ENCODE data around the gene GAS6.
"Not testable (repeated sequence)": the region's sequence is repeated elsewhere in the genome, so short reads cannot be mapped to it uniquely, and the experiment has no call there.

GRCh38 chr13:113834006-113834405, 29.9 kb downstream of the GAS6 start:
- TF ChIP-seq CTCF (IDR thresholded peaks at IDR 0.05; ENCODE audit: poor library complexity, severe bottlenecking); REST (IDR thresholded peaks at IDR 0.05; ENCODE audit: borderline replicate concordance); EZH2 (IDR thresholded peaks at IDR 0.05; ENCODE audit: borderline replicate concordance, insufficient read depth, low read length, poor library complexity, severe bottlenecking); POLR2AphosphoS5 (IDR thresholded peaks at IDR 0.05): not testable (repeated sequence)
